Measurements from ENCODE around the gene C1orf226.
"Not testable (repeated sequence)": the region's sequence is repeated elsewhere in the genome, so short reads cannot be mapped to it uniquely, and the experiment has no call there.

Gene C1orf226

GRCh38 chr1:162420120-162420519 lies 38.6 kb downstream of the C1orf226 start:
- peaks cover 20% of the 10 kb centered on the region for H3K4me1 ChIP-seq
- H3K27ac ChIP-seq: no peak overlapping the region
- no peaks in the 10 kb centered on the region for H4K20me1 ChIP-seq
- no peak for TF ChIP-seq Cebpa-rat (IDR thresholded peaks at IDR 0.05)
- H3K4me2 ChIP-seq: no peak overlapping the region
- H3K9me3 ChIP-seq: no peaks in the 10 kb centered on the region
- H3K27me3 ChIP-seq: no peaks in the 10 kb centered on the region
- no peak overlapping the region for H3K4me3 ChIP-seq
- H3K36me3 ChIP-seq: no peaks in the 10 kb centered on the region
- no peak overlapping the region for H3K9ac ChIP-seq

GRCh38 chr1:162421258-162422164 lies 40.0 kb downstream of the C1orf226 start:
- Histone ChIP-seq H3K27me3 (no peaks in the 10 kb centered on the region), H3K9ac (no peak overlapping the region), H3K9me3 (no peaks in the 10 kb centered on the region), H3K36me3 (no peaks in the 10 kb centered on the region), H3K27ac (no peak overlapping the region), H3K4me2 (no peak overlapping the region), H4K20me1 (no peaks in the 10 kb centered on the region), H3K4me3 (no peak overlapping the region), H3K4me1 (peaks cover 20% of the 10 kb centered on the region)
- no peak for TF ChIP-seq Cebpa-rat (IDR thresholded peaks at IDR 0.05)

DNA sequence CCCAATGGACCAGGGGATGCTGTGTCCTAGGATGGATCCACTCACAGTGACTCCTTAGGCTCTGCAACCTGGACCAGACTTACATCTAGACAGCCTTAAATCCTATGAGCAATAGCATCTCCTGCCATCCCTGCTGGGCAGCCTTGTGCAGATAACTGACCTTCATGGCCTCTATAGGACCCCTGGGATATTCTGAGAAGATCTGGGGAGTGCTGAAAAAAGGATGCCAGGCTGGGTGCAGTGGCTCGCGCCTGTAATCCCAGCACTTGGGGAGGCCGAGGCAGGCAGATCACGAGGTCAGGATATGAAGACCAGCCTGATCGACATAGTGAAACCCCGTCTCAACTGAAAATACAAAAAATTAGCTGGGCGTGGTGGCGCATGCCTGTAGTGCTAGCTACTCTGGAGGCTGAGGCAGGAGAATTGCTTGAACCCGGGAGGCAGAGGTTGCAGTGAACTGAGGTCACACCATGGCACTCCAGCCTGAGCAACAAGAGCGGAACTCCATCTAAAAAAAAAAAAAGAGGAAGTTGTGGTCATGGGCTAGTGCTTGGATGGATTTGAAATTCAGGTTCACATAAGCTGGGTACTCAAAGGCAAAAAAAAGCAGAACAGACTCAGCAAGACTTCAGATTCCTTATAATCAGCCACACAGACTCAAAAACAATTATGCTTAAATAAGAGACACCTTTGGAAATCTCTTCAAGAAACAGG lies 41.3 kb downstream of the C1orf226 start:
- TF ChIP-seq Cebpa-rat (IDR thresholded peaks at IDR 0.05): no peak

GRCh38 chr1:162430583-162430982 lies 49.1 kb downstream of the C1orf226 start:
- TF ChIP-seq Cebpa-rat (IDR thresholded peaks at IDR 0.05): no peak
- no peaks in the 10 kb centered on the region for H3K4me1 ChIP-seq
- H3K9me3 ChIP-seq: peaks cover 3% of the 10 kb centered on the region; the same call in 1 of the 2 replicates
- no peak overlapping the region for H3K4me2 ChIP-seq
- H4K20me1 ChIP-seq: no peaks in the 10 kb centered on the region
- H3K9ac ChIP-seq: no peak overlapping the region
- H3K36me3 ChIP-seq: no peaks in the 10 kb centered on the region
- H3K27ac ChIP-seq: no peak overlapping the region
- no peaks in the 10 kb centered on the region for H3K27me3 ChIP-seq
- H3K4me3 ChIP-seq: no peak overlapping the region

More for the DNA sequence above, 41.3 kb downstream of the C1orf226 start:
- peaks cover 20% of the 10 kb centered on the region for H3K4me1 ChIP-seq
- no peak overlapping the region for H3K4me3 ChIP-seq
- no peak overlapping the region for H3K27ac ChIP-seq
- no peaks in the 10 kb centered on the region for H4K20me1 ChIP-seq
- peak overlapping the region; percentile 39 for H3K4me2 ChIP-seq
- H3K36me3 ChIP-seq: no peaks in the 10 kb centered on the region
- H3K27me3 ChIP-seq: no peaks in the 10 kb centered on the region
- no peaks in the 10 kb centered on the region for H3K9me3 ChIP-seq
- no peak overlapping the region for H3K9ac ChIP-seq

GRCh38 chr1:162432977-162433713 lies 51.6 kb downstream of the C1orf226 start:
- H3K4me1 ChIP-seq, H3K4me2 ChIP-seq, H3K36me3 ChIP-seq, H3K9ac ChIP-seq, H3K9me3 ChIP-seq, H3K27me3 ChIP-seq, H3K4me3 ChIP-seq, H3K27ac ChIP-seq, H4K20me1 ChIP-seq: not testable (repeated sequence)

Data from BLaER1 (cell line).